H1 (cell line): ENCODE data around the gene GSDME. TPM values are rescaled to one million over a fixed set of nuclear protein-coding genes. Genes with fewer than 3 reads are reported as not detected.

ENCODE experiments used
- CHD7 ChIP-seq: fragments of 300-600 bp; sonication (generic); IDR thresholded peaks from 2 replicates; pipeline ENCODE4 v1.7.1; 2012; ENCODE audit warnings: low read length, moderate library complexity, mild to moderate bottlenecking, inconsistent platforms; ENCODE audit not compliant: insufficient replicate concordance
- CREB1 ChIP-seq: IDR thresholded peaks from 2 replicates; pipeline ENCODE4 v1.6.1; 2012; ENCODE audit warnings: inconsistent platforms
- CTBP2 ChIP-seq: IDR thresholded peaks from 2 replicates; pipeline ENCODE4 v1.7.0; 2011; ENCODE audit warnings: borderline replicate concordance, mild to moderate bottlenecking, moderate library complexity, mixed read lengths, low read length; ENCODE audit not compliant: insufficient read depth, insufficient read length
- EP300 ChIP-seq, 2 experiments: IDR thresholded peaks; 1 replicate in 1 of 2; 2 replicates in 1 of 2; pipeline ENCODE4 v1.6.1; 2011 to 2012; ENCODE audit warnings: low read depth in 2 of 2, low read length in 2 of 2, mild to moderate bottlenecking in 2 of 2, borderline replicate concordance in 1 of 2, inconsistent platforms in 1 of 2, moderate library complexity in 1 of 2
- FOSL1 ChIP-seq: IDR thresholded peaks from 2 replicates; pipeline ENCODE4 v1.6.1; 2011; ENCODE audit warnings: mild to moderate bottlenecking, low read depth, low read length, moderate library complexity; ENCODE audit not compliant: insufficient read depth
- KDM1A ChIP-seq: fragments of 200-600, 300-600 bp; sonication (generic); IDR thresholded peaks from 2 replicates; pipeline ENCODE4 v1.7.1; 2016; ENCODE audit warnings: mild to moderate bottlenecking, low read length, borderline replicate concordance
- PHF8 ChIP-seq: fragments of 200-600 bp; sonication (generic); conservative IDR thresholded peaks from 2 replicates; pipeline ENCODE4 v1.7.1; 2012; ENCODE audit warnings: low read depth, mild to moderate bottlenecking, inconsistent platforms, low read length, moderate library complexity
- SAP30 ChIP-seq: fragments of 300-600 bp; sonication (generic); IDR thresholded peaks from 2 replicates; pipeline ENCODE4 v1.7.1; 2012; ENCODE audit warnings: low read length, moderate library complexity, mild to moderate bottlenecking, inconsistent platforms; ENCODE audit not compliant: insufficient read depth, insufficient replicate concordance
- SIN3A ChIP-seq, 2 experiments: IDR thresholded peaks in 1 of 2; conservative IDR thresholded peaks in 1 of 2; 2 replicates each; pipeline ENCODE4 v1.6.1; 2011 to 2012; ENCODE audit warnings: low read length in 2 of 2, improper control_type of control experiment in 1 of 2, low read depth in 1 of 2, mild to moderate bottlenecking in 1 of 2
- ZNF274 ChIP-seq: IDR thresholded peaks from 2 replicates; pipeline ENCODE4 v1.7.0; 2012; ENCODE audit warnings: low read length, borderline replicate concordance; ENCODE audit errors: extremely low read depth
- polyA plus RNA-seq, 7 experiments: library from polyadenylated mRNA; depleted of rRNA in 3 of 7; stranded (reverse) in 5 of 7; unstranded in 2 of 7; fragments of >200 nt in 5 of 7; fragments of 200-250 nt in 2 of 7; gene quantifications; 1 replicate in 5 of 7; 2 replicates in 1 of 7; 4 replicates in 1 of 7; pipeline versions ENCODE4 v1.2.1 to v1.2.3, GENCODE V29; 2011 to 2013; ENCODE audit warnings: missing spikeins in 2 of 7, mixed read lengths in 2 of 7
- total RNA-seq: library from RNA; stranded (reverse); fragmentation: NEBNext Ultra II Directional; extraction: Animal tissue kit (Norgen Biotek cat#: 25700); gene quantifications from 2 replicates; pipeline ENCODE4 v1.2.1, GENCODE V29; 2021

The GSDME gene
- total and polyA plus RNA-seq, 2 of the 8 experiments (the other 6 are each of a cell fraction or from before 2014, with no cell fraction given), result 5.4 to 7.6 TPM

- TF ChIP-seq CHD7, result no peak
- TF ChIP-seq KDM1A, result no peak
- no peak for TF ChIP-seq ZNF274
- no peak for TF ChIP-seq EP300 (IDR thresholded peaks at IDR 0.05; ENCODE audit: borderline replicate concordance in 1 of 2, low read depth in 2 of 2, low read length in 2 of 2)
- no peak for TF ChIP-seq FOSL1
- no peak for TF ChIP-seq SAP30
- no peak for TF ChIP-seq PHF8
- no peak for TF ChIP-seq SIN3A (conservative IDR thresholded peaks at IDR 0.05 in 1 of 2, IDR thresholded peaks at IDR 0.05 in 1 of 2; ENCODE audit: low read depth in 1 of 2, low read length in 2 of 2)
- no peak for TF ChIP-seq CREB1
- no peak for TF ChIP-seq CTBP2
Observed at GRCh38 chr7:24740871-24741270, 16.4 kb downstream of the GSDME start (continued).
